ENCODE measurements around the gene SLC6A11.

Gene SLC6A11

DNA sequence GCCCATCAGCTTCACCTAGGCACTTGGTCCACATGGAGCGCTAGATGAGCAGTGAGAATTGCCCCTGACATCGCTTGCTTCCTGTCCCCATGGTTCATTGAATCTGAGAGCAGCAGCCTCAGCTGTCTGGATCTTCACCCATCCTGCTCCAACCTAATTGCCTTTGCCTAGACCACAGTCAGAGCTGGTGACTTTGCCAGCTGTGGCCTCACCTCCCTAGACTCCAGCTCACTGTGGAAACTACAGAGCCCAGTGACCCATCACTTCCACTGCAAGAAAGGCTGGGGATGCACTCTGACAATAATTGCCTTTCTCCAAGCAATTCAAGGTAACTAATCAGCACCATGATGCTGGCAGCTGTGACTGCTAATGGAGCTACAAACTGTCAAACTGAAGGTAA, 145.9 kb downstream of the SLC6A11 start:
- DNase-seq (ENCODE audit: low spot score): no peak
- TF ChIP-seq CTCF (IDR thresholded peaks at IDR 0.05; ENCODE audit: extremely low read depth, missing control alignments): no peak

DNA sequence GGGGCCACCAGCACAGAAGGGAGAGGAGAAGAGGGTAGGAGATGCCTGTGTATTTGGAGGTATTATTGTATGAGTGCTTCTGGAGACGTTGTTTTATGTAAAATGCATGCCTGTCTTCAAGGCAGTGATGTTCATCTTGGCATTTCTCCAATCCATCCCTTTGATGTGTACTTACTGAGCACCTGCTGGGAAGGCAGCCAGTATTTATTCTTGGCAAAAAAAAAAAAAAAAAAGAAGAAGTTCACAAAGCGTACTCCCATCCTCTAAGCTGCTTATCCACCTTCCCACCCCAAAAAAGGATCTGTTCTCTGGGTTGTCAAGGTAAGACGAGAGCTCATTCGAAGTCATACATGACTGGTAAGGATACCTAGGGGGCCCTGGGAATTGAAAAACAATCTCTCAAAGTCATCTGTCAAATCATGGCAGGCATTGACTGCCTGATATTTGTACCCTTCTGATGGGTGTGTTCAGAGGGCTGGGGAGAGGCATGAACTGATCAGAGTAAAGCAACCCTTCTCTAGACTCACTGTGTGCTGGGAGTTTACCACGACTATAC, 146.5 kb downstream of the SLC6A11 start:
- TF ChIP-seq CTCF (IDR thresholded peaks at IDR 0.05; ENCODE audit: extremely low read depth, missing control alignments): no peak
- no peak for DNase-seq (ENCODE audit: low spot score)

DNA sequence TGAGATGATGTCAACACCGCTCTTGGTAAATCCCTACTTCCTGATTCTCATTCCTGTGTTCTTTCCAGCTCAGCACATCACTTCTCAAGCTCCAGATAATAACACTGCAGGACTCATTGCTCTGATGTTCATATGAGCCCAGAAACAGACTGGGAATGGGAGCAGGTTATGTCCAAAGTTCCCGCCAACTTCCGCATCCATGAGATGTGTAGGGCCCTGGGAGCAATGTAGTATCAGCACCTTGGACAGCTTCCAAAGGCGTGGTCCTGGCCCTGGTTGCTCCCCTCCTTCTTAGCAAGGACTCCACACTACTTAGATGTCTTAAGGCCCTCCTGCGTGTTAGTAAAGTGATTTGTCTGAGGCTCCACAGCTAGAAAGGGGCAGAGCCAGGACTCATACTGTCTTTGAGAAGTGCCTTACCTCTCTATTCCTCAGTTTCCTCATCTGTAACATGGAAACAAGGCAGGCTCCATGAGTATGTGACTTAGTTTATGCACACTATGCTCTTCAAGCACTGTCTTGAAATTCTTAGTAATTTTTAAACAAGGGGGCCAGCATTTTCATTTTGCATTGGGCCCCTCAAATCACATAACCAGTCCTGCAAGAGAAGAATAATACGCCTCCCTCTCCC, 148.6 kb downstream of the SLC6A11 start:
- no peak for TF ChIP-seq CTCF (IDR thresholded peaks at IDR 0.05; ENCODE audit: extremely low read depth, missing control alignments)
- DNase-seq (ENCODE audit: low spot score): peak; percentile 24

DNA sequence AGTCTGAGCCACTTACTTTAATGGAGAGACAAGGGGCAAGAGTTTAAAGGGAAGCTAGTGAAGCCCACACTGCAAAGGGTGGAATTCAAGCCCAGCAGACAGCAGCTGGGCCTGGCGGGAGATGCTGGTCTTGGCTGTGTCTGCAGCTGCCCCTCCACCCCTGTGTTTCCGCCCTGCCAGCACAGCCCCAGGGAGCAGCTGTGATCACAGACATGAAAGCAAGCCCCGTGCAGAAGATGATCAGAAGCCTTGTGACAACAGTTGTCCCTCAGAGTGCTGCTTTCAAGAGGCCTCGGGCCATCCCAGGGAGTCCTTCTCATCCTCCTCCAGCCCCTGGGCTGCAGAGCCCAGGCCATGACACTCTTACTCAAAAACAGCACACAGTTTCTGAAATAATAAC, 152.4 kb downstream of the SLC6A11 start:
- DNase-seq (ENCODE audit: low spot score): no peak
- TF ChIP-seq CTCF (IDR thresholded peaks at IDR 0.05; ENCODE audit: extremely low read depth, missing control alignments): no peak

DNA sequence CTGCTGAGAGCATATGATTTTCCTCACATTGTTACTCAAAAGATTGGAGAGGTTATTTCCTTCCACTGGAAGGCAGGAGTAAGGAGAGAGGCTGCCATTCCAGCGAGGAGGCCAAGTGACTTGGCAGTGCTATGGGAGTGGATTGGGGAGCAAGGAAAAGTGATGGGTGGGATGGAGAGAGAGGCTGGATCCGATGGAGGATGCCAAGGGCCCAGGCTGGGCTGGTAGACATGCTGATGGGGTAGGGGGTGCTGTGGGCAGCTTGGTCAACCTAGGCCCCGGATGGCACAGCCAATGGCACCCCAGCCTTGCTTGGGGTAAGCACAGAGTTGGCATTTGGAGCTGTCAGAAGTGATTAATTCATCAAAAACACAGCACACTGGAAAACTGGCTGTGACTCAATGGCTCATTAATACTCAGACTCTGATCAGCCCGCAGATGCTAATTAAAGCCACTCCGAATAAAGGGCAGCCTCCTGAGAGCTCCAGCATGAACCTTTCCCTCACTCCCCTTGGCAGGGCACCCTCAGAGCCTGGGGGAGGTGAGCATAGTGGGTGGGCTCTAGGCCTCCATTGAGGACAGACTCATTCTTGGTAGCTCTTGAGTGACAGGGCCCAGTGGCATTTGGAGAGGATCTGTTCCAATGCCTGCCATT, 154.4 kb downstream of the SLC6A11 start:
- TF ChIP-seq CTCF (IDR thresholded peaks at IDR 0.05; ENCODE audit: extremely low read depth, missing control alignments): no peak
- DNase-seq (ENCODE audit: low spot score): no peak

GRCh38 chr3:10972072-10972782, 156.2 kb downstream of the SLC6A11 start:
- DNase-seq (ENCODE audit: low spot score): no peak
- TF ChIP-seq CTCF (IDR thresholded peaks at IDR 0.05; ENCODE audit: extremely low read depth, missing control alignments): no peak

- DNase-seq (ENCODE audit: low spot score): no peak
- TF ChIP-seq CTCF (IDR thresholded peaks at IDR 0.05; ENCODE audit: extremely low read depth, missing control alignments): no peak
Measured at GRCh38 chr3:10973046-10973595, 157.1 kb downstream of the SLC6A11 start.
